Suppressor macrophage (primary cell): Measurements from ENCODE around the gene PLEKHS1.
A peak's percentile ranks its signal among the peaks of the same experiment; 100 is the strongest.
"Not testable (repeated sequence)": the region's sequence is repeated elsewhere in the genome, so short reads cannot be mapped to it uniquely, and the experiment has no call there.

ENCODE experiments used
- DNase-seq, 4 experiments: peaks; one replicate each; pipeline ENCODE4 v3.0.0-alpha.2; 2020 to 2022

The PLEKHS1 gene

GRCh38 chr10:113801569-113801968, 50.1 kb downstream of the PLEKHS1 start:
- no peak for DNase-seq

GRCh38 chr10:113802997-113803396, 51.5 kb downstream of the PLEKHS1 start:
- DNase-seq = peak; percentile 15 to 53 (median 34)

DNA sequence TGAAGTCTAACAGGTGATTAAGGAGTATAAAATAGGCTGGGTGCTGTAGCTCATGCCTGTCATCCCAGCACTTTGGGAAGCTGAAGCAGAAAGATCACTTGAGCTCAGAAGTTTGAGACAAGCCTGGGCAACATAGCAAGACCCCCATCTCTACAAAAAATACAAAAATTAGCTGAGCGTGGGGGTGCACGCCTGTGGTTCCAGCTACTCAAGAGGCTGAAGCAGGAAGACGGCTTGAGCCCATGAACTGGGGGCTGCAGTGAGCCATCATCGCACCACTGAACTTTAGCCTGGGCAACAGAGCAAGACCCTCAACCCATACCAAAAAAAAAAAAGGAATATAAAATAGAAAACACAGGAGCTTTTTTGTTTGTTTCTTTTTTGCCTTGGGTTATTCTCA, 55.0 kb downstream of the PLEKHS1 start:
- no peak for DNase-seq

- DNase-seq = no peak
These were observed 56.7 kb downstream of the PLEKHS1 start for GRCh38 chr10:113808168-113808567.

GRCh38 chr10:113814700-113815099, 63.2 kb downstream of the PLEKHS1 start:
- not testable (repeated sequence) for DNase-seq

GRCh38 chr10:113819989-113820388, 68.5 kb downstream of the PLEKHS1 start:
- DNase-seq = no peak

DNA sequence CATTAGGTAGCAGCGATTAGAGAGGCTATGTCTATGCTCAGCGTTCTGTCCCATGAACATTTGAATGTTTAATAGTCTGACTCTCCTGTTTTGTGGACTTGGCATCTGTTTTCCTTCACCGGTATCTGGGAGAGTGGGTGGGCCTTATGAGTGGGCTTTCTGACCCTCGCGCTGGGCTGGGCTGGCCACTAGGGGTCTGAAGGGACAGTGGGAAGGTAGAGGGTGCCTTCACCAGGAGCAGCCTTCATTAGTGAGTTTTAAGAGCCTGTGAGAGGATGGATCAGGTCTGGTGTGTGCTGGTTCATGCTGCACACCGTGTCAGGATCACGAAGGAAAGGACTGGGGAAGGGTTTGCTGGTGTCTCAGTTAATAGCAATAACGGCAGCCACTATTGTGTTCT, 69.0 kb downstream of the PLEKHS1 start:
- DNase-seq = peak in 1 of 4 experiments; percentile 4

GRCh38 chr10:113821306-113821705, 69.8 kb downstream of the PLEKHS1 start:
- not testable (repeated sequence) for DNase-seq

DNA sequence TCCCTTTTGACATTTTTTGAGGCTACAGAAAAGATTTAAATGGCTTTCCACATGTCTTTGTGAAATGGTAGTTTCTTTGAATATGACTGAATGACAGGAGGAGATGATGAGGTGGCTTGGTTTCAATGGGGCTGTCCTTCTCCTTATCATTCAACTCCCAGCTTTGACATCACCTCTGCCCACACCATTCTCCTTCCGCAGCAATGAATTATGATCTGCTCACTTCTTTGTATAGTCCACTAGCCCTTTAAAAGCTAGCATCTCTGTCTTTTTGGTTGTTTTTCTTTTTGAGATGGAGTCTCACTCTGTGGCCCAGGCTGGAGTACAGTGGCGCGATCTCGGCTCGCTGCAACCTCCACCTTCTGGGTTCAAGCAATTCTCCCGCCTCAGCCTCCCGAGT, 70.7 kb downstream of the PLEKHS1 start:
- no peak for DNase-seq

DNA sequence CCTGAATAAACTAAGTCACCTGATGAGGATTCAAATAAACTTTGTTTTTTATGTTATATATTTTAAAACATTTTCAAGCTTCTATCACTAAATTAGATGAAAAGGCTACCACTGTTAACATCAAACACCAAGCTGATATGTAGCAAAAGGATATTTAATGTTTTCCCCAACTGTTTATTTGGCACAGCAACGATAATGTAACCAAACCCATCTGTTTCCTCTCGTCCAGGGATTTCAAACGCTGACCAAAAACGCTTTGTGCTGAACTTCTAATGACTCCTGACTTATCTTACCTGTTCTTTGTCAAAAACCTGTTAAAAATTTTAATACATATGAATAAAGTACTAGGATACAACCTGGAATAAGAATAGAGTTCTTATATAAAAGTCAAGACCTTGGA, 71.9 kb downstream of the PLEKHS1 start:
- no peak for DNase-seq

- DNase-seq = no peak
These were observed 74.3 kb downstream of the PLEKHS1 start for GRCh38 chr10:113825791-113826190.

DNA sequence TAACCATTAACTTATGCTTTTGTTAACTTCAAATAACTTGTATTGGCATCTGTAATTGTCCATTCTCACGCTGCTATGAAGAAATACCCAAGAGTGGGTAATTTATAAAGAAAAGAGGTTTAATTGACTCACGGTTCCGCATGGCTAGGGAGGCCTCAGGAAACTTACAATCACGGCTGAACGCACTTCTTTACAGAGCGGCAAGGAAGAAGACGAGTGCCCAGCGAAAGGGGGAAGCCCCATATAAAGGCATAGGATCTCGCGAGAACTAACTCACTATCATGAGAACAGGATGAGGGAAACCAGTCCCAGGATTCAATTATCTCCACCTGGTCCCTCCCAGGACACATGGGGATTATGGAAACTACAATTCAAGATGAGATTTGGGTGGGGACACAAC, 77.1 kb downstream of the PLEKHS1 start:
- DNase-seq = not testable (repeated sequence)
